DMS53 (cell line): ENCODE measurements around the gene BMPR1A.
A peak's percentile ranks its signal among the peaks of the same experiment; 100 is the strongest.
"Not testable (repeated sequence)": the region's sequence is repeated elsewhere in the genome, so short reads cannot be mapped to it uniquely, and the experiment has no call there.

Experiments
- DNase-seq: peaks from one replicate; lab custom pipeline; 2025; lab: John Stamatoyannopoulos, UW

The BMPR1A gene

DNA sequence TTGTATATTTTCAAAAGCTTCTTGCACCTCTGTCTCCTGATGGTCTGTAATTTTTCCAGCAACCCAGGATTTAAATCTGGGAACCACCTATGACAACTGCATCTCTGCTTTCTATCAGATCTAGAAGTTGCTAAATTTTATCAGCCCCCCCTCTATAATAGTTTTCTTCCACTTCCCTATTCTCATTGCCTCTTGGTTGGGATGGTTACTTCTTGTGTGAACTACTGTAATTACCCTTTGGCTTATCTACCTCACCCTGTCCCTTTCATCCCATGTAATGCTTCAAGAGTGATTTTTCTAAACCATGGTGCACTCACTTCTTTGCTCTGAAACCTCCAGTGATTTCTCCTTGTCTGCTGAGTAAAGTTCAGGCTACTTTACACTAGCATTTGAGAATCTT lies 92.3 kb downstream of the BMPR1A start:
- no peak for DNase-seq

DNA sequence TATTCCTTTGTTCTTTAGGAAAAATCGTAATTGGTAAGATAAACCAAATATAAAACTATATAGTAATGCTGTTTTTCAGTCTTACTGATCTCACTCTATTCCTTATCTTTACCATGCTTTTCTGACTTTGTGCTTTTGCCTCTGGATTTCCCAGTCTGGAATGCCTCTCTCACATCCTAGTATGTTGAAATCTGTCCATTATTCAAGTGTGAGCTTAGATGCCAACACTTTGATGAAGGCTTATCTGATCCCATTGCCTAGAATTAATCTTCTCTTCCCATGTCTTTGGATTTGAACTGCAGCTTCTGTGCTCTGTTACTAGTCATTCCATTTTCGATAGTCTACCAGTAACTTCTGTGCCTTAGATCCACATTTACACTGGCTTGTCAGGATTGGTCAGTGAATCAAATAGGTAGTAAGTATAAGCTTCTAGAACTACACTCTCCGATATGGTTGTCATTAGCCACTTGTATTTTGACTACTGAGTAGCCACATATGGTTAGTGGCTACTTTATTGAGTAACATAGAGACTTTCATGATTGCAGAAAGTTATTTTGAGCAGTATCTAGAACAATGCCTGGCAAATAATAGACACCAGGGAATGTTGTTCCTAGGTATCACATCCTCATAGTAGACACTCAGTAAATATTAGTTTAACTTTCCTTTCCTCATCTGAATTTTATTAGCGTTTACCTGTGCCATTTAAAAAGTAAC lies 92.9 kb downstream of the BMPR1A start:
- DNase-seq, result no peak

DNA sequence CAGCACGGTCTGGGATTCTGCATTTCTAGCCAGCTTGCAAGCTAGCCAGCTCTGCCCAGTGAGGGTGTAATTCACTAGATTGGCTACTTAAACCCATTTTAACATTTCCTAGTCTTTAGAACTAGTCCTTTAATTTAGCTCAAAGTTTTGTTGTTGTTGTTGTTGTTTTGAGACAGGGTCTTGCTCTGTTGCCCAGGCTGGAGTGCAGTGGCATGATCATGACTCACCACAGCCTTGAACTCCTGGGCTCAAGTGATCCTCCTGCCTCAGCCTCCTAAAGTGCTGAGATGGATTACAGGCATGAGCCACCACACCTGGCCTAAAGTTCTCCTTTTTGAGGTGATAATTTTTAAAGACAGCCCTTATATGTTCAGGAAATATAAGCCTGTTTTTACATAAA lies 94.1 kb downstream of the BMPR1A start:
- DNase-seq, result no peak

DNA sequence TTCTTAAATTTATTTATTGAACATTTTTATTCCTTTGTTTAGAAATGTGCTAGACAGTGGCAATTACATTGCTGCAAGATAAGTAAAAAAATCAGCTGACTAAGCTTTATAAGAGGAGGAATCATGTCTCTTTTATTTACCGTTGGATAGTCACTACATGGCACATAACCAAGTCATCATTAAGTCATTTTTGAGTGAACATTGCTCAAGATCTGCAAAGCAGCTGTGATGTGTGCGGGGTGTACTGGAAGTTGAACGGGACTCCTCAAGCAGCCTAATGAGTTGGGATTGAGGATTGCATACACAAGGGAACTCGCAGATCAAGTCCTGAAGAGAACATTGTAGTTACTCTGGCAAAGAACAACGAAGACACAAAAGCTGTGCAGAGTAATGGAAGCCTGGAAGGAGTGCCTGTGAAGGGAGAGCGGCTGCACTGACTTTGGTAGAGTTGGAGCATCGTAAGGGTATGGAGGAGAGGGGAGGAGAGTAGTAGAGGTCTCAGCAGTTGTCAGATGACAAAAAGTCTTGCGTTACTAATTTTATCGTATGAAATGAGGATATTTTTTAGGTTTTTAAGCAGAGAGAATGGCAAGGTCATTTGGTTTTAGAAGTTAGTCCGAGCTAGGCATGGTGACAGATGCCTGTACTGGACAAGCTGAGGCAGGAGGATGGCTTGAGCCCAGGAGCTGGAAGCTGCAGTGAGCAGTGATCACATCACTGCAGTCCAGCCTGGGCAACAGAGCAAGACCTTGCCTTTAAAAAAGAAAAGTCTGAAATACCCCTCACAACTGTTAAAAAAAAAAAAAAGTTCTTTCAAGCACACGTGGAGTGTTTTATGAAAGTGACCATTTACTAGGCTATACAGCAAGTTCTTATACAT lies 95.1 kb downstream of the BMPR1A start:
- no peak for DNase-seq

DNA sequence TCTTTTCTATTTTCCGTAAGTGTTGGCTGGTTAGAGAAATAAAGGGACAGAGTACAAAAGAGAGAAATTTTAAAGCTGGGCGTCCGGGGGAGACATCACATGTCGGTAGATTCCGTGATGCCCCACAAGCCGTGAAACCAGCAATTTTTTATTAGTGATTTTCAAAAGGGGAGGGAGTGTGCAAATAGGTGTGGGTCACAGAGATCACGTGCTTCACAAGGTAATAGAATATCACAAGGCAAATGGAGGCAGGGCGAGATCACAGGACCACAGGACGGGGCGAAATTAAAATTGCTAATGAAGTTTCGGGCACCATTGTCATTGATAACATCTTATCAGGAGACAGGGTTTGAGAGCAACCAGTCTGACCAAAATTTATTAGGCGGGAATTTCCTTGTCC lies 97.2 kb downstream of the BMPR1A start:
- DNase-seq, result not testable (repeated sequence)

DNA sequence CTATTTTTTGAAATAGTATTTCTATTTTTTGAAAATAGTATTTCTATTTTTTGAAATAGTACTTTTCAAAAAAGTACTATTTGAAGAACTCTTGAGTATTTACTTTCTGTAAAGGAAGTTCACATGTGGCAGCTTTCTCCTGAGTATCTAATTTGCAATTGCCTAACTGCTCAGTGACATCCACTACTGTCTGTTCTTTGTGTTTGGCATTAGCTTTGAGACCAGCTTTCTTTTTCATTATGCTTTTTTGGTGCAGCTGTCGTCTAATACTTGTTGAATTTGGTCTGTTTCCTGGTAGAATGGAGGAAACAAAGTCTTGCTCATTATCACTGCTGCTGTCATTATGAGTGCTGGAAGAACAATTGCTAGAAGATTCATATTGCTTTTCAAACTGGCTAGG lies 99.1 kb downstream of the BMPR1A start:
- no peak for DNase-seq

DNA sequence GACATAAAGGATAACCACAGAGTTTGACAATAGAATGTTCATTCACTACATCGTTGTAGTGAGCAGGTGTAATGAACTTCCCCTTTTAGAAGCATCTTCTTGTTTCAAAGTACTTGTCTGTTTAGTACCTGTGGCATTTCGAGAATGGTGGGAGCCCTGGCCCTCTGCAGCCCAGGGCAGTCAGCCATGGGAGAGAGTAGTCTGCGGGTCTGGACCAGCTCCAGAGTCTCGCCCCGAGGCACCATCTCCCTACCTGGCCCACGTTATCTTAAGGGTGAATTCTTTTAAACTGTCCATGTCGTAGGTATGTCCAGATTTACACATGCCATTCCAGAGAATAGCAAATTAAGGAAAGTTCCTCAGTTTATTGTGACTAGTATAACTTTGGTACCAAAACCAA lies 99.7 kb downstream of the BMPR1A start:
- DNase-seq, result no peak

DNA sequence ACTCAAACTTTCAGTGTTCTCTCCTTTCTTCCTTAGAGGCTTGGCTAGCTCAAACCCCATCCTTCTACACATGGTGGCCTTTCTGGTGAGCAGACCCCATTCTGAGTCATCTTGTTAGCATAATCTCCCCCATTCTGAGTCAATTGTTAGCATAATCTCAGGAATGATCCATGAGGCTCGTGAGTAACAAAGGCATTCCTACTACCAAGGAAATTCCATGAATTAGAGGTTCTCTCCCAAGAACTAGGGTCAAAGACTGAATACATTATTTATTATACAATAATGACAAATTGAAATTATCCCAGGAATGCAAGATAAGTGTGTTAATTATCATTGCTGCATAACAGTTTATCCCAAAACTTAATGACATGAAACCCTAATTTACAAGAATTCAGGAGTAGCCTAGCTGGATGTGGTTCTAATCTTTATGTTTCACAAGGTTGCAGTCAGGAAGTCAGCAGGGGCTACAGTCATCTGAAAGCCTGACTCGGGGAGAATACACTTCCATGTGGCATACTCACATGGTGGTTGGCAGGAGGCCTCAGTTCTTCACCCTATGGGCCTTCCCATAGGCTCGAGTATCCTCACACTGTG lies 100.8 kb downstream of the BMPR1A start:
- no peak for DNase-seq

DNA sequence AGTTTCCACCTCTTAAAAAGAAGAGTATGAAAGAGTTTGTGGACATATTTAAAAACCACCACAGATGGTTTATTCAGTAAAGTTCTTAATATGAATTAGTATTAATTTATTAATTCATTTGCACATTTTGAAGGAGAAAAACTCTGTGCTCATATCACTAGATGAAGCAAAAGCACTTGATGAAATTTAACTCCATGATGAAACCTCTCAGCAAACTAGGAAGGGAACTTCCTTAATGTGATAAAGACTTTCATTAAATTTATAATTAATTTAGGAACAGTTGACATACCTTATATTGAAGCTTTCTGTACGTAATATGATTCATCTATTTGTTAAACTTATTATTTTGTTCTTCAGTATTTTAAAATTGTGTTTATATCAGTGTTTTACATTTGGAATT lies 101.6 kb downstream of the BMPR1A start:
- no peak for DNase-seq

DNA sequence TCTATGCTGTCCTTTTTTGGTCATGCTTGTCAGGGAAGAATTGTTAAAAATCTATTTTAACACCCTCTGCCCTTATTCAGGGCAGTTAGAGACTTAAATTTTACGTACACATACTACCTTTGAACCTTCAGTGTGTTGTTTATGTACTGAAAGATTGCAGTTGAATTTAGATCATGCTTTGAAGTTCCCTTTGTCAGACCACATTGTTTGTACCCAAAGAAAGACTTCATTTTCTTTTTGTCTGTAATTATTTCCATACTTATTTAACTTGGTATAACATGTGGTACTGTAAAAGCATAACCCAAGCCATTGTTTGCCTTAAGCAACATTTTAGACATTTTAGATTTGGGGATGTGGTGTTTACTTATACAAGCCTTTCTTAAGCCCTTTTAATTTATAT lies 104.9 kb downstream of the BMPR1A start:
- DNase-seq, result no peak

DNA sequence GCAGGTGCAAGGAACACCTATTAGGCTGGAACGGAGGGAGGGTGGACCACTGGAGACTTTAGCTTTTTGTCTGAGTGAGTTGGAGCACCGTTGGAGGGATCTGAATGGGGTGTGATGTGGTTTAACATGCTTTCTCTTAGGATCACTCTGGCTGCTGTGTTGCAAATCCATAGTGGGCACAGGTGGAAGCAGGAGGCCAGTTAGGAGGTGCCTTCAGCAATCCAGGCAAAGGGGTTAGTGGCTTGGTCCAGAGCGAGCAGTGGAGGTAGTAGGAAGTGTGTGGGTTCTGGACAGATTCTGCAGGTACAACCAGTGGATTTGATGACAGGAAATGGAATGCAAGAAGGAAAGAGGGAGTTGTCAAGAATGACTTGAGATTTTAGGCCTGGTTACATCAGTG lies 106.0 kb downstream of the BMPR1A start:
- peak; percentile 21 for DNase-seq

DNA sequence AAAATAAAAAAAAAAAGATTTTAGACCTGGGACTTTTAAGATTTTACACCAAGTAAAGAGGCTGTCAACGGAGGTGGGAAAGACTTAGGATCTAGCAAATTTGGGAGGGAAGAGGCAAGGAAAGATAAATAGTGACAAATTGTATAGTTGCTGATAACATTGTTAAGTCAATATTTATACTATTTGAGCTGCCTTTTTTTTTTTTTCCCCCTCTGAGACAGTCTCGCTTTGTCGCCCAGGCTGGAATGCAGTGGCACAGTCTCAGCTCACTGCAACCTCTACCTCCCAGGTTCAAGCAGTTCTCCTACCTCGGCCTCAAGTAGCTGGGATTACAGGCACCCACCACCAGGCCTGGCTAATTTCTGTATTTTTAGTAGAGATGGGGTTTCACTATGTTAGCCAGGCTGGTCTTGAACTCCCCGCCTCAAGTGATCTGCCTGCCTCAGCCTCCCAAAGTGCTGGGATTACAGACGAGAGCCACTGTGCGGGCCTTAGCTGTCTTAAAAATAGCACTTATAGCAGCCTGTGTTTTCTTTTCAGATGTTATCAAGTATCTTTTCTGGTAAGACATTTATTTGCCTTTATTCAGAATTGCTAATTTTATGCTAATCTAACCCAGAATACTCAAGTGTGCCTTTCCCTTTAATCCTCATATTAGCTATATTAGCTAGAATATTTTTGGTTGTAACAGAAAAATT lies 106.5 kb downstream of the BMPR1A start:
- DNase-seq, result peak; percentile 21

DNA sequence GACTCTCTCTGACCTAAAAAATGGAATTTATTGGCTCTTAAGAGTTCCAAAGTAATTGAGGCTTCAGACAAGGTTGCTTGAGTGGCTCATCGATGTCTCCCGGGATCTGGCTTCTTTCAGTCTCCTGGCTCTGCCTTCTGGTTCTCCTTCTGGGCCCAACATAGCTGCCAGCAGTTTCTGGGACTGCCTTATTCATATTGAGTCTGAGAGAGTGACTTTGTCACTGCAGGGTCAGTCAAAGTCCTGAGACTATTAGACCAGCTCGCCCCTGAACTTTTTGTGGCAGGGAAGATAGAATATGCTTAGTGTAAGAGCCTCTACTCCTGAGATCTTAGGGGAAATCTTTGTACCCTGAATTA lies 107.0 kb downstream of the BMPR1A start:
- no peak for DNase-seq

DNA sequence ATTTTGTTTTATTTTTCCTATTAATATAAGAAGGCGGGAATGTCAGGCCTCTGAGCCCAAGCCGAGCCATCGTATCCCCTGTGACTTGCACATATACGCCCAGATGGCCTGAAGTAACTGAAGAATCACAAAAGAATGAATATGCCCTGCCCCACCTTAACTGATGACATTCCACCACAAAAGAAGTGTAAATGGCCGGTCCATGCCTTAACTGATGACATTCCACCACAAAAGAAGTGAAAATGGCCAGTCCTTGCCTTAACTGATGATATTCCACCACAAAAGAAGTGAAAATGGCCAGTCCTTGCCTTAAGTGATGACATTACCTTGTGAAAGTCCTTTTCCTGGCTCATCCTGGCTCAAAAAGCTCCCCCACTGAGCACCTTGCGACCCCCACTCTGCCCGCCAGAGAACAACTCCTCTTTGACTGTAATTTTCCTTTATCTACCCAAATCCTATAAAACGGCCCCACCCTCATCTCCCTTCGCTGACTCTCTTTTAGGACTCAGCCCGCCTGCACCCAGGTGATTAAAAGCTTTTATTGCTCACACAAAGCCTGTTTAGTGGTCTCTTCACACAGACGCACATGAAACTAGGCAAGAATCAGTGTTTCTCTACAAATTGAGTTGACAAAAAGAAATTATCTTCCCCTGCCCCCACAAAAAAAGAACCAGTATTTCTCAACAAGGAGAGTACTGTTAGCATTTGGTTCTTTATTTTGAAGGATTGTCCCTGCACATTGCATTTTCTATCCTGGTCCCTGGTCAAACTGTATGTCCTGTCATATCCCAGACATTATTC lies 108.8 kb downstream of the BMPR1A start:
- not testable (repeated sequence) for DNase-seq

DNA sequence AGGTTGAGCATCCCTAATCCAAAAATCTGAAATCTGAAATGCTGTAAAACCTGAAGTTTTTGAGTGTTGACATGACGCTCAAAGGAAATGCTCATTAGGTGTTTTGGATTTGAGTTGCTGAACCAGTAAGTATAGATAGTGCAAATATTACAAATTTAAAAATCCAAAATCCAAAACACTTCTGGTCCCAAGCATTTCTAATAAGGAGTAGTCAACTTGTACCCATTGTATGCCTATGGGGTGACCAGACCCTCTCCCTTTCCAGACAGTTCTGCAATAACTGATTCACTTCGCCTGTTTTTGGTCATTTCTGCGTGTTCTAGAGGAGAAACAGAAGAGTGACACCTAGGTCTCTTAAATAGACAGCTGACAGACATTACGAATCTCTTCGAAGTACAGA lies 110.7 kb downstream of the BMPR1A start:
- DNase-seq, result no peak

DNA sequence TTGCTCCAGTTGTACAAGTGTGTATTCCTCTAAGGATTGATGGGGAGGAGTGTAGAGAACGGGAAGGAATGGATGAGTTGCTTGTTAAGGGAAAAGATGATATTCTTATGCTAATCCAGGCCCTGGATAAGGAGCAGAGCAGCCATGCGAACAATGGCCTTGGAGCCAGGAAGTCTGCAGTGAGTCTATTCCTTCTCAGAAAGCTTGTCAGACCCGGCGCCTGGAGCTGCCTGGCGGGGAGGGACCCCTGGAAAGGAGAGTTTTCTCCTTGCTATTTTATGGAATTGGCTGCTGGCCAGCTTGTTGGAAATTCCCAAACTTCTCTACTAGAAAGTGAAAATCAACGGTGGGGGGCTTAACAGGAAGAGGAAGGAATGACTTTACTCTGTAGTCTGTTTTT lies 111.9 kb downstream of the BMPR1A start:
- DNase-seq, result peak; percentile 4

DNA sequence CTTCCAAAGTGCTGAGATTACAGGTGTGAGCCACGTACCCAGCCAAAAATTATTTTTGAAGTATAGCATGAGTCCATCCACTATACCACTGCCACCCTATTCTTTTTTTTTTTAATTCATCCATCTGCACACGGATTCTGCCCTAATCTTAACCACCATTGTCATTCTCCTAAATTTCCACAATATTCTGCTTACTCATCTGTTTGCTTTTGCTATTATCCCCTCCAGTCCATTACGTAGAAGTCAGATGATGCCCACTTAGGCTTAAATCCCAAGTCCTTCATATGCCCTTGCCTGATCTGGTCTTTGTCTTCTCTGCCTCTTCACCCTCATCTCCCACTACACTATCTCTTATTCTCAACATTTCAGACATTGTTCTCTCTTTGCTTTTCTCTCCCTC lies 114.3 kb downstream of the BMPR1A start:
- peak; percentile 35 for DNase-seq

DNA sequence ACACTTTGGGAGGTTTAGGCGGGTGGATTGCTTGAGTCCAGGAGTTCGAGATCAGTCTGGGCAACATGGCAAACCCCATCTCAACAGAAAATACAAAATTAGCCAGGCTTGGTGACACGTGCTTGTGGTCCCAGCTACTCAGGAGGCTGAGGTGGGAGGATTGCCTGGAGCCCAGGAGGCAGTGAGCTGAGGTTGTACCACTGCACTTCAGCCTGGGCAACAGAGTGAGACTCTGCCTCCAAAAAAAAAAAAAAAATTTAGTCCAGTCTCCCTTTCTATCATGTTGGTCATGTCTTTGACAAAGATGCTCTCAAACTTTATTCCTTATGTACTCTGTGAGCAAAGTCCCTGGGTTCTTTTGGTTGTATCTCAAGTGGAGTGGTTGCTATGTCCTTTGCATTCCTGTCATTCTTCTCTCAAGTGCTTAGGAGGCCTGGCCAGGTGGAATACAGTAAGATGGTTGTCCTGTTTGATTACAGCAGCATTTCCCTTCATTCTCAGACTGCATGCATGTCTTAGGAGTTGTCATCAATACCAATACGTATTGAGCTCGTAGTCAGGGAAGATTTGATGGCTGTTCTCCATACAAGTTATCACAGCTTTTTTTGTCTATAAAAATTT lies 115.3 kb downstream of the BMPR1A start:
- DNase-seq, result peak; percentile 44

DNA sequence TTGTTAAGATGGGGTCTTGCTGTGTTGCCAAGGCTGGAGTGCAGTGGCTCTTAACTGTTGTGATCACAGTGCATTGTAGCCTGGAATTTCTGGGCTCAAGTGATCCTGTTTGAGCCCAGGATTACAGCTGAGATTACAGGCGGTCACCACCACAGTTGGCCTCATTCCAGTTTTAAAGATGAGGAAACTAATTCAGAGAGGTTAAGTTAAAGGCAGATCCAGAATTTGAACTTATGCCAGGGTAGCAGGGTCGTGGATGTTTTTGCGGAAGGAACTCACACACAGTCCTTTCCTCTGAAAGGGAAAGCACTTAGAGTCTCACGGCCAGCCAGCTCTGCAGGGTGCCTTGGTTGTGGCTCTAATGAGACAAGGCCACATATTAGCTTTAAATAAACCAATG lies 116.3 kb downstream of the BMPR1A start:
- DNase-seq, result no peak

DNA sequence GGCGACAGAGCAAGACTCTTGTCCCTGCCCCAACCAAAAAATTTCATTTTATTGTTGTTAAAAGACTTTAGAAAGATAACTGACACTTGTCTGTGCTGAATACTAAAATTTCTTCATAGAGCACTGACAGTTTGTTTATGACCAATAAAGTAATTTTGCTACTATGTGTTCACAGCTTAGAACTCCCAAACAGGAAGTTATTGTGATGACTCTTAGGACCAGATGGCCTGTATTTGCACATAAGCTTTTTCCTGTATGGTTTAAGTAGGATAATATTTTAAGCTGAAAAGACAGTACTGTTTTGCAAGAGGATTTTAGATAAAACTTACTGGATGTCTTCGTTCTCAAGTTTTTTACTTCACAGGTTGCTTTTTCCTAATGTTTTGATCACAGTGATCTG lies 120.3 kb downstream of the BMPR1A start:
- DNase-seq, result peak; percentile 43

DNA sequence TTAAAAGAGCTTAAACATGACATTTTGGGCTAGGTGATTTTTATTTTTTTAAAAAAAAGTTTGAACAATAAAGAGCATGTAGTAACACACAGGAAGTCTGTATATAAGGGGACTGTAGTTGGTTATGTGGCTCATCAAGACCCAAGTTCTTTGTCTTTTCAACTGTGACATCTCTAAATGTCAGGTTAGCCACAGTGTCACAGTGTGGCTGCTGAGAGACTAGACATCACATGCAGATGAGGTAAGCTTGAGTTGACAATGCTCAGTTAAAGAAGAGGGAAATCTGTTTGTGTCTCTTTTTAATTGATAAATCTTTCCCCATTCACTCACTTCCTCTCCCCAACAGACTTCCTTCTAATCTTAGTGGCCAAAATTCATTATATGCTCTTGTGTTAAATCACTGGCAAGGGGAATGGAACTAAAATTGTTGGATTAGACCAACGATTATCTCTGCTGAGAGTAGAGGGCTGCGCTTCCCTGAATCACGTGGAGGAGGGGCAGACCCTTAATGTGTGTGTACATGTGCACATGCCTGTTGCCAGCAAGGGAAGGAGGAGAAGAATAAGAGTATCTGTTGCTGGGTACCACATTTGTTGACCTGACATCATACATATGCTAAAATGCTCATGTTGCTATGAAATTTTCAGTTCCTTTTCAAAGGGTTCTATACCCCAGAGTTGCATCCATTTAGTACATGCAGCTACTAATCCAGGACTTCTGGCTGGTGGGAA lies 122.7 kb downstream of the BMPR1A start:
- no peak for DNase-seq
